GM21619 (cell line): ENCODE measurements around the gene SDK2.
"Not testable (repeated sequence)": the region's sequence is repeated elsewhere in the genome, so short reads cannot be mapped to it uniquely, and the experiment has no call there.

Experiments used
- ATAC-seq: cut with Tn5 transposase; IDR thresholded peaks from one replicate; pipeline ENCODE4 v1.9.1; 2021; ENCODE audit not compliant: unreplicated experiment

Gene SDK2

DNA sequence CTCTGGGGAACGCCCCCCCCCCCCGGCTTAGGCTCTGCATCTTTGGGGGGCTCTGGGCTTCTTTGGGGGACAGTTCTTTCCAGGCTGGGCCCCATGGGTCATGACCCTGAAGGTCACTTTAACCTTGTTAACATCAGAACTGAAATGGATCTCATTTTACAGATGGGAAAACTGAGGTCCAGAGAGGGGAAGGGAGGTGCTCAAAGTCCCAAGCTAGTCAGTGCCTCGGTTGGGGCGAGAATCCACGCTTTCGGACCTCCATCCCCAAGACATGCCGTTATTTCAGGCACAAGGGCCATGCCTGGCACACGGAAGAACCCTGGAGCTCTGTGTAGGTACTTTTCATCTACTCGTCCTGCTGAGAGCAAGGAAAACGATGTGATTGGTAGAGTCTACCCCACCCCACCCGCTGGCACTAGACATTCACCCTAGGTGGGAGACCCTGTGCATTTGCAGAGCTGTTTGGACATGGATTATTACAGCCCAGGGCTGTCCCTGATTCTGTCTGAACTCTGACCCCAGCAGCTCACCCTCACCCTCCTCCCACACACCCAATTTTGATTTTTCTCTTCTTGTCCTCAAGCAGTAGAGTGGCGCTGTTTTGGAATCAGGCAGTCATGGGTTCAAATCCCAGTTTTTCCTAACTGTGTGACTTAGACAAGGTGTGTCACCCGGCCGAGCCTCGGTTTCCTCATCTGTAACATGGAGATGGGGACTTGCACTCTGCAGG, 177.4 kb downstream of the SDK2 start:
- ATAC-seq: no peak

DNA sequence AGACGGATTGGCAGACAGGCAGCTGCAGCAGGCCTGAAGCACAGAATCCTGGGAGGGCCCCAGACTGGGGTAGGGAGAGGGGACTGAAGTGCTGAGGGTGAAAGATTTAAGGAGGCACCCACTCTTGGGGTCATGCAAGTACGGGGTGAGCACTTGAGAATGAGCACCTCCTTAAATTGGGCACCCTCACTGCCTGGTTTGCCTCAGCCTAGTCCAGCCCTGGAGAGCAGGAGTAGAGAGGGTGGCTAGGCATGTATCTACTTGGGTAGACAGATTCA, 178.4 kb downstream of the SDK2 start:
- no peak for ATAC-seq

DNA sequence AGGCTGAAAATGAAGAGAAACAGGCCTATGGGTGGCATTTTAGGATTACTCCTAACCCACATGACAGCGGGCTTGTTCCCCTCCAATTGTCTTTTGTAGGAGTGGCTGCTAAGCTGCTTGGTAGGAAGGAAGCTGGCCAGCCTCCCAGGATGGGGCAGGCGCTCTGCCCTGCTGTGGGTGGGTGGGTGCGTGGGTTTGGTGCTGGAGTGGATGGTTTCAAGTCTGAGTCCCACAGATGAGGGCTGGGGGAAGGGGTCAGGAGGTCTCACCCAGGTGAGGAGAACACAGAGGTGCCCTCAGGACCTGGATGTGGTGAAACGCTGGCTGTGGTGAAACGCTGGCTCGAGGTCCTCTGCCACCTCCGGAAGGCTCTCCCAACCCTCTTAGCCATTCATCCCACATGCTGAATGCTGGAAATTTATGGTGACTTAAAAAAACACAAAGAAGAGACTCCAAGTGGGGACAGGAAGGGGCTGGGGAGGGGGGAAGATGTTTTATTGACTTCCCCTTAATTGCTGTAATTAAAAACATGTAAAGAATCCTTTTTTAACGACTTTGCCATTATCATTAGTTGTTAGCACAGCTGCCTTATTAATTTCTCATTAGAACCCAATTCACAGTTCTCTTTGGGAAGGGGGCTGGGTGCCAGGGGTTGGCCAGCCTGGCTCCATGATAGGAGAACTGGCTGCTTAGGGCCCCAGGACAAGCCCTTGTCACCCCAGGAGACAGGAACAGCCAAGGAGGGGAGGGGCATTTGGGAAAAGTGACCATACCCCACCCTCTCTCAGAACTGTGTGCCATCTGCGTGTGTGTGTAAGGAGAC, 178.9 kb downstream of the SDK2 start:
- no peak for ATAC-seq

DNA sequence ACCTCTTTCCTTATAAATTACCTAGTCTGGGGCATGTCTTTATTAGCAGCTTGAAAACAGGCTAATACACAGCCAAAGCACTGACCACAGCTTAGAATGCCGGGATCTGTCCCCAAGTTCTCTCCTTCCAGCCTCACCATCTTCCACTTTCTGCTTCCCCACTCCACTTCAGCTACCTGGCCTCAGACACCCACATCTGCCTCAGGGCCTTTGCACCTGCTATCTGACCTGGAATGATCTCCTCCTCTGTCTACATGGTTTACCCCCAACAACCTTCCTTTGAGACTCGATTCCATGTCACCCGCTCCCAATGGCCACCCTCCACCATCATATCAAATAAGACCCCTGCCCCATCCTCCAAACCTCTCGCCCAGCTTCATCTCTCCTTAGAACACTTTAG, 179.8 kb downstream of the SDK2 start:
- ATAC-seq: no peak

DNA sequence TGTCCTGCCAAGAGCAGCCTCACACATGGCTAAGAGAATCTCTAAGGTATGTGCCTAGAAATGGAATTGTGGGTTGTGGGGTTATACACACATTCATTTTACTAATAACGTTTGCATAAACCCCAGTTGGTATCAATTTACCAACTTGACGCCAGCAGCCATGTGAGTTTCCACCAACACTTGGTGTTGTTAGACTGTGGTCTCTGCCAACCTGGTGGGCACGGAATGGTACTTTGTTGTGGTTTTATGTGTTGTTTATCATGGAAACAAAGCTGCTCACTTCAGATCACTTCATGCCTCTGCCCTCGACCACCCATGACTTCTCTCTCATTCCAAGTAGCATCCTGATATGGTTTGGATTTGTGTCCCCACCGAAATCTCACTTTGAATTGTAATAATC, 180.4 kb downstream of the SDK2 start:
- ATAC-seq: no peak

DNA sequence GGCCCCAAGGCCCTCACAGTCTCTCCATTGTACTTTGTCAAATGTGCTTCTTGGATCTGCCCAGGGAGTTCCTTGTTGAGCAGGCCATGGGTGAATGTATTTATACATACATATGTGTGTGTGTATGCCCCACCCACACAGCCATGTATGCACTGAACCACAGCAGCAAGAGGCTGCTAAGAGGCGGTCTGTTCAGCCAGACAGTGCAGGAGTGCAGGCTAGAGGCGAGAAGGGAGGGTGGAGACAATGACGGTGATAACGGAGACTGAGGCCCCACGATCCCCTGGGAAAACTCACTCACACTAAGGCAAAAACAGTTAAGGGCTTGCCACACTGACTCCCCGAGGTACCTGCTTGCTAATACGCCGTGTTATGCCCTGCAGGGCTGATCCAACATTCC, 181.4 kb downstream of the SDK2 start:
- no peak for ATAC-seq

DNA sequence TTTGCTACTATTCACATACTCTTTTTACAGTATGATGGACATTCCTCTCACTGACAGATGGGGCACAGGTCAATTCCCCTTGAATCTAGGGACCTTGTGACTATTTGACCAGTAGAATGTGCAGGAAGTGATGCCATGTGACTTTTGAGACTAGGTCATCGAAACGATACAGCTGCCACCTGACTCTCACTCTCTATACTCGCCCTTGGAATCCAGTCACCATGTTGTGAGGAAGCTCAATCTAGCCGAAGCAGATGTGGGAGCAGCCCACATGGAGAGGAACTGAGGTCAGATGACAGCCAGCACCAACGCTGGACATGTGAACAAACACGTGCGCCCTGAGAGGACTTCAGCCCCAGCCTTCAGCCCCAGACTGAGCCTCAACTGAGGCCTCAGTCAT, 184.3 kb downstream of the SDK2 start:
- ATAC-seq: no peak

DNA sequence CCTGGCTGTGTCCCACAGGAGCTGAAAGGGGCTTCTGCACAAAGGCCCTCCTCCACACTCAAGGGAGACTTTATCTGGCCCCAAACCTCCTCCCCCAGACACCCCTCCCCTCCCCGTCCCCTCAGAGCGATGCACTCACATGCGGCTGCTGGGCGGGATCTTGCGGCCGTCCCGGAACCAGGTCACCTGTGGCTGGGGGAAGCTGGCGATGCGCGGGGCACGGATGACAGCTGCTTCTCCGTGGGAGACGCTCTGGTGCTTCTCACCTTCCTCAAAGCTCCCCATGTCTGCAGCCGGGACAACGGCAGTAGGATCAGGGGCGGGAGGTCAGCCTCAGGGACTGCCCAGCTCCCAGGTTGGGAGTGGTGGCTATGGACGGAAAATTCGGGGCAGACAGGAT, 188.5 kb downstream of the SDK2 start:
- ATAC-seq: no peak

DNA sequence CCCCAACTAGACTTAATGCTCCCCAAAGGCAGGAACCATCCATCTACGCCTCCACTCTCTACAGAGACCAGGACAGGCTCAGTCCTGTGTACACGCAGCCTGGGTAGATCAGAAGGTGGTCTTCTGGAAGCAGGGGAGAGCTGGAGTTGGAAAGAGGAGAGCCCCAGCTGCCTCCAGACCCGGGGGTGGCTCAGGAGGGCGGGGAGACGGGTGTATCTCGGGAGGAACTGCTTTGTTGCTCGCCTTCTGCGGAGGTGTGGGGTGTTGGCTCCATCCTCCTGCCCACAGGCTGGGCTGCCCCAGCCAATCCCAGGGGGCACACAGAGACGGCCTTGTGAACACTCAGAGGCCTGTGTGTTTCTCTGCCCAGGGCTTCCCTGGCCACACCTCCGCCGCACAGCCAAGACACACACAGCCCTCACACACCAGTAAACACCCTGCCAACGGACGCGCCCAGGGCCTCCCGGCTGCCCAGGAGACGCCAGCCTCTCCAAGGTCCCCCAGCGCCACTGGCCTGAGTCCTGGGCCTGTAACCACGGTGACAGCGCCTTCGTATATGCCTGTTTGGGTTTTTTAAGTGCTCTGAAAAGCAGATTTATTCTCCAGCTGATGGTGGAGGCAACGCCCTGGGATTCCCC, 189.1 kb downstream of the SDK2 start:
- ATAC-seq: no peak

DNA sequence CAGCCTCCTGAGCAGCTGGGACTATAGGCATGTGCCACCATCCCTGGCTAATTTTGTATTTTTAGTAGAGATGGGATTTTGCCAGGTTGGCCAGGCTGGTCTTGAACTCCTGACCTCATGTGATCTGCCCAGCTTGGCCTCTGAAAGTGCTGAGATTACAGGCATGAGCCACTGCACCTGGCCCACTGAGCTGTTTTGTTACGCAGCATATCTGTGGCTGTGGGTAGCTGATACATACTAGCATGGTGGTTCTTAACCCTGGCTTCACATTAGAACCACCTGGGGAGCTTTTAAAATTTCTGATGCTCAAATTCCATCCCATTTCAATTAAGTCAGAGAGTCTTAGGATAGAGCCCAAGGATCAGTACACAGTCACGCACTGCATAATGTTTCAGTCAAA, 190.8 kb downstream of the SDK2 start:
- not testable (repeated sequence) for ATAC-seq

DNA sequence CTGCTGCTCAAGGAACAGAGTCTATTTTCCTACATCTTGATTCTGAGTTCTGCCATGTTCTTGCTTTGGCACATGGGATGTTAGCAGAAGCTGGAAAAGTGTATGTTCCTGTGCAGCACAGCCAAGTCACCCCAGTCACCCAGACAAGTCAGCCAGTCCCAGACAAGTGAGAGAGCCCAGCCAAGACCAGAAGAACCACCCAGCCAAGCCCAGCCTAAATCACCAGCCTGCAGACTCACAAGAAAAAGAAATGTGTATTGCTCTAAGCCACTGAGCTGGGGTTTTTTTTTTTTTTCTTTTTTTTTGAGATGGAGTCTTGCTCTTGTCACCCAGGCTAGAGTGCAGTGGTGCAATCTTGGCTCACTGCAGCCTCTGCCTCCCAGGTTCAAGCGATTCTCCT, 191.2 kb downstream of the SDK2 start:
- ATAC-seq: no peak

DNA sequence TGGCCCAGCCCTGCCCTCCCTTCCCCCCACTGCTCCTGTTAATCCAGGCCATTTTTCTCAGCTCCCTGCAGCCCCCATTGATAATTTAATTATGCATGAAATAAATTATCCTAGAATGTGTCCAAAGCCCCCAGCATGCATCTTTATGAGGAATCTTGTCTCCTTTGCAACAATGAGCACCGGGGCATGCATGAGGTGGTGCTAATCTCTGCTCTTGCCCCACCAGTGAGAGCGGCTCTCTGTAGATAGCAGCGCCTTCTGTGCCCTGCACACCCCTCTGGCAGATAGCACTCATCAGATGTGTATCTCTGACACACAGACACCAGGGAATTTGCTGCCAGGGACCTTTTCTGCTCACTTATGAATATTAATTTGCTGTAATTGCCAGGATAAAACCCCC, 192.2 kb downstream of the SDK2 start:
- ATAC-seq: no peak

DNA sequence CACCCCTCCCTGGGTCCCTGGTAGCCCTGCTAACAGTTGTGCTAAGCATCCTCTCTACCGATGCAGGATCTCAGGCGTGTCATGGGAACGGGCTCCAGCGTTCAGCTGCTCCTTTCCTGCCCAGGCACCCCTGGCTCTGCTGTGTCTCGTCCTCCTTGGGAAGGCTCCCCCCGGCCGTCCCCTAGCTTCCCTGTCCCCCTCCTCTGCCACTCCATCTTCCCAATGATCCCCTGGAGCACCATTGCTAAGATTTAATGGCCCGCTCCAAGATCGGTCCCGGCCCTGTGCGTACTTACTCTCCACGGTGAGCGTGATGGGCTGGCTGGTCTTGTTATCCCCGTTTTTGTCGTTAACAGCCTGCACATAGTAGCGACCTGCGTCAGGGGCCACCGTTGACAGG, 196.9 kb downstream of the SDK2 start:
- no peak for ATAC-seq

DNA sequence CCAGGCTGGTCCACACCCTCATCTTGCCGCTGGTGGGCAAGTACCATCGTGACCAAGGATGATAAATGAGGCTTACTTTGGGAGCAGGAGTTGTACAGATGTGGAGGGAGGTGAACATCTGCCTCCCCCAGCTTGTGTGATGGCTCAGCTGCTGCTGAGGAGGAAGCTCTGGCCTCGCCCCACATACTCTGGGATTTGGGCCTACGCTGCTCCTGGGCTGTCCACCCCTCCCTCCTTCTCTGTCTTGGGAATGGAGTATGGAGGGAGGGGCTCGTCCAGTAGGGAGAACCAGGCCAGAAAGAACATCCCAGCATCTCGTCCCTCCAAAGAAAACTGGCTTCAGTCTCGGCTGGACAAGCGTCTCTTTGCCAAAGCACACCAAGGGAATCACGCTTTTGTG, 197.6 kb downstream of the SDK2 start:
- ATAC-seq: no peak

DNA sequence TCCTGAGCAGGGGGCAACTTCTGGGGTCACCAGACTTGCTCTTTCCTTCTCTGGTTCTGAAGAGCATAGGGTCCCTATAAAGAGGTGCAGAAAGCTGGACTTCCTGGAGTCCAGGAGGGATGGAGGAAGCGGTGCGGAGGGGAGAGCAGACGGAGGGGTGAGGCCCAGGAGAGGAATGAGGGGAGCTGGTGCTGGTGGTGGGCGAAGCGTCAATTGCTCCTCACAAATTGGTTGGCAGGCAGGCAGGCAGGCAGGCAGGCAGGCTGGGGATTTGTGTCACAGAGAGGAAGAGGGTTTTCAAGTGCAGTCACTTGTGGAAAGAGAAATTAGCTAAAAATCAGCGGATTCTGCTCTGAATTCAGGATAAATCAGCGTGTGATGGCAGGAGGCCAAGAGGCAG, 198.8 kb downstream of the SDK2 start:
- ATAC-seq: no peak

DNA sequence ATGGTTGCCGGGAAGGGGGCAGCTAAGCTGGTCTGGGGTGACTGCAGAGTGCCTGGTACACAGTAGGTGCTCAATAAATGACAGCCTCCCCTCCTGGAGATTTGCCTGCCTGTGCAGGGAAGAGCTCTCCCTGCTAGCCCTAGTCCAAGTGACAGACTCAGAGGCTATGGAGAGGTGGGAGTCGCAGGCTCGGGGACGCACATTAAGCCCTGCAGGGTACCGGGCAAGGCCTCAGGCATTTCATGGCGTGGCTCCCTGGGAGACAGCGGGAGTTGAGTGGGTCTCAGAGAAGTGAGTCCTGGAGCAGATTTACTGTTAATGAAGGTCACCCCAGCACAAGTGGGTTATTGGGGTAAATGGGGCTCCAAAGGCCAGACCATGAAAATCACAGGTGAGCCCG, 200.2 kb downstream of the SDK2 start:
- ATAC-seq: no peak

DNA sequence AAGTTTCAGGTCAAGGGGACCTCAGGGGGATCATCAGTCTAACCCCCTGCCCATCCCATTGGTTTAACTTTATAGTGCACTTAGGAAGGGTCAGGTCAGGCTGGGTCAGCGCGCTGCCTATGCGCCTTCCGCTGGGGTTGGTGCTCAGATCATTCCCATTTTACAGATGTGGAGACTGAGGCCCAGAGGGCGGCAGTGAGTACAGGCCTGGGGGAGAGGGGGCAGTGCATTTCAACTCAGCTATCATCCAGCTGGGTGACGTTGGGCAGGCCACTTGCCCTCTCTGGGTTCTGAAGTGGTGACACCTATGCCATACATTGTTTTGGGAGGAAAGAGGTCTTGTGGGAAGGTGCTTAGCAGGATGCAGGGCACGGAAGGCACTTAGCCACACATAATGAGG, 204.6 kb downstream of the SDK2 start:
- no peak for ATAC-seq

DNA sequence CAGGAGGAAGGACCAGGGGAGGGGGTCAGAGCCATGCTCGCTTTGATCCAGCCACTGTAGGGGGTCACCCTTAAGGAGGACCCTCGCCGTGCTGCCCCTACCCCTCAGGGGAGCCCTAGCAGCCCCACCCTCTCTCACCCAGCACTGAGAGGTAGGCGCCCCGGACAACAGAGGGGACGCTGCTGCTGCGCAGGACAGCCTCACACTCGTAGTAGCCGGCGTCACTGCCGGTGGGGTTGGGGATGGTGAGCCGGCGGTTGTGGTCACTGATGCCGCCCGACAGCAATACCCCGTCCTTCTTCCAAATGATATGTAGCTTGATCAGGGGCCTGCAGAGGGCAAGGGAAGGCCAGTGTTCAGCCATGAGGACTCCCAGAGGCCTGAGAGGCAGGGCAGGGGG, 206.4 kb downstream of the SDK2 start:
- no peak for ATAC-seq

DNA sequence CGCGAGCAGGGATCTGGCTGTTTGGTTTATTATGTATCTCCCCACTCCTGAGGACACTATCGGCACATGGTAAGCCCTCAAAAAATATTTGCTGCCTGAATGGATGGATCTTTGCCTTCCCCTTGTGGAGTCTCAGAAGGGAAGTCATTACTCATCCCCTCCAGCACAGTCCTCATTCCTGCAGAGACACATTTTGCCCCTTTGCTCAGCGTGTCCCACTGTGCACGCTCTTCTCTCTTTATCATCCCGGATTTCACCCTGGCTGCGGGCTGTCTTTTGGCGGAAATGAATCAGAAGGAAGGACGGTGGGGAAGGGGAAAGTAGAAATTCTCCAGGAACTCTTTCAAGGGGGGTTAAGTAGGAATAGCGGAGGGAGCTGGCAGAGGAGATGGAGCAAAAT, 207.3 kb downstream of the SDK2 start:
- no peak for ATAC-seq

DNA sequence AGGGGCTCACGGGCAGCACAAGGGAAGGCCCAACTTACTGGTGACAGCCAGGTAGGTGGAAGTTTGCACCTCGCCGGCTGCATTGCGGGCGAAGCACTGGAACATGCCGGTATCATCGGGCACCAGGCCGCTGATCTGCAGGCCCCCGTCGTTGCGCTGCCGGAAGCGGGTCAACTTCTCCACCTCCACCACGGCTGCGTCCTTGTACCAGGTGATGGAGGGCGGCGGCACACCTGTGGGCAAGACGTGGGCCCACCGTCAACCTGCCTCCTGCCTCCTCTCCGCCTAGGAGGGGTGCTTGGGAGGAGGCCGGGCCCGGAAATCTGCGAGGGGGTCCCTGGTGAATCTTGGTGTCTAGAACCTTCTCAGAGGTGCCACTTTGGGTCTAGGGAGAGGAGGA, 208.8 kb downstream of the SDK2 start:
- ATAC-seq: no peak

DNA sequence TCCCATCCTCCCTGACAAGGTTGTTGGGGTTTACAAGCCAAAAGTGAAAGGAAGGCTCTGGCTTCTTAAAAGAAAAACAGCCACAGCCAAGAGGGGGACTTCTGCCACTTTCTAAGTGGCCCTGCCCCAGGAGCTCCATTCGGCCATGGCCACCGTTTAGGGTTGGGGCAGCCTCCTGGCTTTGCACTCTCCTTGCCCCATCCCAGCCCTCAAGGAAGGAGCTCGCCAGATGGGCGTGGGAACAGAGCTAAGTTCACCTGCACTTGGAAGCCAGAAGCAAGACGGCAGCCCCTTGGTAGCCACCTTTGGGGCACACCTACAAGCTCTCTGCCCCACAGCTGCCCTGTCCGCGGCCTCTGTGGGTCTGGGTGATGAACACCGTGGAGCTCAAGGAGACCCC, 210.1 kb downstream of the SDK2 start:
- no peak for ATAC-seq

DNA sequence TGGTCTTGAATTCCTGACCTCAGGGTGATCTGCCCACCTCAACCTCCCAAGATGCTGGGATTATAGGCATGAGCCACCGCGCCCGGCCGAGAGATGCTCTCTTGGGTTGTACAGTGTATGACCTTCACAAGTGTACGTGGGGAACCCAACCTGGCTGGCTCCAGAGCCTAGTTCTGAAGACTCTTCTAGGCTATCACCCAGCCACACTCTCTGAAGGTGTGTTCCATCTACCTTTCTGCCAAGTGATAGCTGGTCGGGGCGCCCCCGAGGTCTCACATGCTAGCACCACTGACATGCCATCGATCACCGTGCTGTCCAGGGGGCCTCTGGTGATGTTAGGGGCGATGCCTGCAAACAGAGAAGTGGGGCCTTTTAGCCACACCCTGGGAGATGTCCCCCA, 210.7 kb downstream of the SDK2 start:
- ATAC-seq: no peak
